Smooth muscle cell (in vitro differentiated cells): Measurements from ENCODE around the gene ZGRF1. TPM values are rescaled to one million over a fixed set of nuclear protein-coding genes. Genes with fewer than 3 reads are reported as not detected.

Source experiments
- DNase-seq: peaks from one replicate; lab custom pipeline; 2025; ENCODE audit not compliant: unreplicated experiment; lab: John Stamatoyannopoulos, UW
- H2AFZ ChIP-seq: fragments of 200-600 bp; sonication (generic); 2 replicates; pipeline ENCODE4 v1.6.0; 2016; ENCODE audit warnings: antibody characterized with exemption, low read depth, mild to moderate bottlenecking
- H3F3A ChIP-seq: fragments of 200-600 bp; sonication (generic); 2 replicates; pipeline ENCODE4 v1.6.0; 2017; ENCODE audit warnings: antibody characterized with exemption, low read depth
- H3K27ac ChIP-seq: fragments of 200-600 bp; sonication (generic); 2 replicates; pipeline ENCODE4 v1.5.1; 2016; ENCODE audit warnings: low read depth, mild to moderate bottlenecking
- H3K27me3 ChIP-seq: fragments of 200-600 bp; sonication (generic); 2 replicates; pipeline ENCODE4 v1.6.1; 2016; ENCODE audit warnings: low read depth, mild to moderate bottlenecking
- H3K36me3 ChIP-seq: fragments of 200-600 bp; sonication (generic); 2 replicates; pipeline ENCODE4 v1.5.1; 2016; ENCODE audit warnings: low read depth
- H3K4me1 ChIP-seq: fragments of 200-600 bp; sonication (generic); 2 replicates; pipeline ENCODE4 v1.5.1; 2016; ENCODE audit warnings: low read depth
- H3K4me2 ChIP-seq: fragments of 200-600 bp; sonication (generic); 2 replicates; pipeline ENCODE4 v1.6.0; 2016; ENCODE audit warnings: mild to moderate bottlenecking
- H3K4me3 ChIP-seq: fragments of 200-600 bp; sonication (generic); 2 replicates; pipeline ENCODE4 v1.5.1; 2016; ENCODE audit warnings: mild to moderate bottlenecking
- H3K79me2 ChIP-seq: fragments of 200-600 bp; sonication (generic); 2 replicates; pipeline ENCODE4 v1.6.0; 2016; ENCODE audit warnings: low read depth, mild to moderate bottlenecking
- H3K9ac ChIP-seq: fragments of 200-600 bp; sonication (generic); 2 replicates; pipeline ENCODE4 v1.6.0; 2016; ENCODE audit warnings: low read depth
- H3K9me3 ChIP-seq: fragments of 200-600 bp; sonication (generic); replicated peaks from 2 replicates; pipeline ENCODE4 v1.5.1; 2016; ENCODE audit warnings: low read depth
- H4K20me1 ChIP-seq: fragments of 200-600 bp; sonication (generic); 2 replicates; pipeline ENCODE4 v1.6.0; 2016; ENCODE audit warnings: low read depth
- CTCF ChIP-seq: fragments of 200-600 bp; sonication (generic); IDR thresholded peaks from 2 replicates; pipeline ENCODE4 v1.5.1; 2017; ENCODE audit warnings: borderline replicate concordance, mild to moderate bottlenecking, antibody characterized with exemption; ENCODE audit not compliant: insufficient read depth, poor library complexity, severe bottlenecking
- WGBS: methylation state at CpG from one replicate; pipeline ENCODE4 v1.1.7; 2016; ENCODE audit warnings: low lambda C conversion rate; 5-methylcytosine and 5-hydroxymethylcytosine counted together
- polyA plus RNA-seq: library from polyadenylated mRNA; unstranded; fragments of >200 nt; fragmentation: Nextera tagmentation; extraction: Ambion mirVana; gene quantifications from 2 replicates; pipeline ENCODE4 v1.2.1, GENCODE V29; 2016
- total RNA-seq: library from RNA; depleted of rRNA; stranded (reverse); fragments of >200 nt; gene quantifications from 2 replicates; pipeline ENCODE4 v1.2.3, GENCODE V29; 2014

The ZGRF1 gene
- total and polyA plus RNA-seq, 2 experiments from 2014 or later = 3.3 to 7.9 TPM

DNA sequence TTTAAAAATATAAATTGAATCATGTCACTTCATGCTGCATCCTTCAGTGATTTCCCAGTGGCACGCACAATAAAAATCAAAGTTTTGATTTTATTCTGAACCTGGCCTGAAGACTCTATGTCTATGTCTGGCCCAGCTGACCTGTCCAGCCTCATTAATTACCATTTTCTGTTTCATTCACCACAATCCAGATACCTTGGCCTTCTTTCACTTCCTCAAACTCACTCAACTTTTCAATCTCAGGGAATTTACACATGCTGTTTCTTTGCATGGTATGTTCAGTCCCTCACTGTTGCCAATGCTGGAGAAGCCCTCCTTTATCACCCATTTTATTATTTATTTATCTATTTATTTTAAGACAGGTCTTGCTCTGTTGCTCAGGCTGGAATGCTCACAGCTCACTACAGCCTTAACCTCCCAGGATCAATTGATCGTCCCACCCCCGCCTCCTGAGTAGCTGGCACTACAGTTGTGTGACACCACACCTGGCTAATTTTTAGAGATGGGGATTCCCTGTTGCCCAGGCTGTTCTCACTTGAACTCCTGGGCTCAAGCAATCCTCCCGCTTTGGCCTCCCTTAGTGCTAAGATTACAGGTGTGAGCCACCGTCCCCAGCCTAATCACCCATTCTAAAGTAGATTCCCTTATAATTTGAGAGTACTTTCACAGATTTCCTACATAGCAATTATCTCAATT lies 43.1 kb downstream of the ZGRF1 start:
- H3K27me3 ChIP-seq = no peaks in the 10 kb centered on the region
- no peaks in the 10 kb centered on the region for H3F3A ChIP-seq
- 96% methylated on average over 5 of the region's 5 CpGs for WGBS
- H3K36me3 ChIP-seq = no peaks in the 10 kb centered on the region
- no peaks in the 10 kb centered on the region for H3K4me1 ChIP-seq
- H4K20me1 ChIP-seq = no peaks in the 10 kb centered on the region
- H3K4me2 ChIP-seq = no peak overlapping the region
- DNase-seq = no peak
- no peaks in the 10 kb centered on the region for H3K79me2 ChIP-seq
- no peak for TF ChIP-seq CTCF
- H2AFZ ChIP-seq = no peak overlapping the region
- no peaks in the 10 kb centered on the region for H3K9me3 ChIP-seq
- H3K9ac ChIP-seq = no peak overlapping the region
- H3K4me3 ChIP-seq = no peak overlapping the region
- no peak overlapping the region for H3K27ac ChIP-seq

DNA sequence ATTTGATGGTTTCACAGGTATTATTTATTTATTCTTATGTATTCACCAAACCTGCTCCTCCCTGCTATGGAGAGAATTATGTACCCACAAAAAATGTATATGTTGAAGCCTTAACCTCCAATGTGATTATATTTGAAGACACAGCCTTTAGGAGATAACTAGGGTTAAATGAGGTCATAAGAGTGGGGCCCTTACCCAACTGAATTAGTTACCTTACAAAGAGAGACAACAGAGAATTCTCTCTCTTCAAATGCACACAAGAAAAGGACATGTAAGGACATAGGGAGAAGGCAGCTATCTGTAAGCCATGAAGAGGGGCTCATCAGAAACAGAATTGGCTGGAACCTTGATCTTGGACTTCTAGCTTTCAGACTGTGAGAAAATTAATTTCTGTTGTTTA lies 44.0 kb downstream of the ZGRF1 start:
- no peaks in the 10 kb centered on the region for H3K36me3 ChIP-seq
- H4K20me1 ChIP-seq = no peaks in the 10 kb centered on the region
- H3K4me1 ChIP-seq = no peaks in the 10 kb centered on the region
- H3F3A ChIP-seq = no peaks in the 10 kb centered on the region
- H3K79me2 ChIP-seq = no peaks in the 10 kb centered on the region
- H3K27ac ChIP-seq = no peak overlapping the region
- no peak overlapping the region for H2AFZ ChIP-seq
- H3K9me3 ChIP-seq = no peaks in the 10 kb centered on the region
- no peak overlapping the region for H3K9ac ChIP-seq
- DNase-seq = no peak
- H3K4me3 ChIP-seq = no peak overlapping the region
- H3K27me3 ChIP-seq = no peaks in the 10 kb centered on the region
- H3K4me2 ChIP-seq = no peak overlapping the region
- TF ChIP-seq CTCF = no peak

DNA sequence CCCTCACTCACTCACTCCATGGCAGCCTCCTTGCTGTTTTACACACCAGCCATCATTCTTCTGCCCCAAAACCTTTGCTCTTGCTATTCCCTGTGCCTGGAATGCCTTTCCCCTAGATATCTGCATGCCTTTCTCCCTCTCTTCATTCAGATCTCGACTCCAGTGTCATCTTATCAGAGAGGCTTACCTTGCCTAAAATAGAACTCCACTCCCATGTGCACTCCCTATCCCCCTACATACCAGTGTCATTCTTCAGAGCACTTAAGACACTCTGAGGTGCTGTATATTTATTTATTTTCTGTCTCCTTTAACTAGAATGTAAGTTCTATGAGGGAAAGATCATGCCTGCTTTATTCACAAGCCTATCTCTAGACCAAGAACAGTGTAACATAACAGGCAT lies 45.1 kb downstream of the ZGRF1 start:
- Histone ChIP-seq H3K9me3 (no peaks in the 10 kb centered on the region), H4K20me1 (no peaks in the 10 kb centered on the region), H3K79me2 (no peaks in the 10 kb centered on the region), H3K4me3 (no peak overlapping the region), H3K27ac (no peak overlapping the region), H3K27me3 (no peaks in the 10 kb centered on the region), H3F3A (no peaks in the 10 kb centered on the region), H2AFZ (no peak overlapping the region), H3K9ac (no peak overlapping the region), H3K4me1 (no peaks in the 10 kb centered on the region), H3K4me2 (no peak overlapping the region), H3K36me3 (no peaks in the 10 kb centered on the region)
- 68% methylated on average over 1 of the region's 1 CpG for WGBS
- no peak for TF ChIP-seq CTCF
- DNase-seq = no peak

- no peak for TF ChIP-seq CTCF
- no peak for DNase-seq
- no peaks in the 10 kb centered on the region for H4K20me1 ChIP-seq
- H3K36me3 ChIP-seq = no peaks in the 10 kb centered on the region
- no peaks in the 10 kb centered on the region for H3F3A ChIP-seq
- H3K4me1 ChIP-seq = no peaks in the 10 kb centered on the region
- H3K27me3 ChIP-seq = no peaks in the 10 kb centered on the region
- H3K9ac ChIP-seq = no peak overlapping the region
- H2AFZ ChIP-seq = no peak overlapping the region
- H3K4me3 ChIP-seq = no peak overlapping the region
- H3K9me3 ChIP-seq = no peaks in the 10 kb centered on the region
- H3K27ac ChIP-seq = no peak overlapping the region
- no peaks in the 10 kb centered on the region for H3K79me2 ChIP-seq
- H3K4me2 ChIP-seq = no peak overlapping the region
Measured at GRCh38 chr4:112589206-112589605, 47.5 kb downstream of the ZGRF1 start.
